Transverse colon (tissue), 3 donors: Measurements from ENCODE around the gene GPR55.

Source experiments
- CTCF ChIP-seq, 5 experiments: fragments of 200-600 bp in 3 of 5; fragments of 450-650 bp in 2 of 5; sonication (generic) in 3 of 5; IDR thresholded peaks; 1 replicate in 2 of 5; 2 replicates in 3 of 5; pipeline ENCODE4 v1.5.1; 2016 to 2017; ENCODE audit warnings: antibody characterized with exemption in 5 of 5, inconsistent platforms in 3 of 5, mild to moderate bottlenecking in 2 of 5, moderate library complexity in 1 of 5
- EP300 ChIP-seq: sonication (generic); formaldehyde crosslinking; IDR thresholded peaks from one replicate; pipeline ENCODE4 v1.6.1; 2017; ENCODE audit warnings: antibody characterized with exemption, low read depth

GRCh38 chr2:230955163-230955737, 30.2 kb upstream of the GPR55 start:
- TF ChIP-seq CTCF (IDR thresholded peaks at IDR 0.05) (no peak), EP300 (no peak)
